ENCODE results near the gene BMP5.

- TF ChIP-seq CTCF (conservative IDR thresholded peaks at IDR 0.05 in 1 of 2, IDR thresholded peaks at IDR 0.05 in 1 of 2; ENCODE audit: low read depth in 1 of 2, low read length in 2 of 2), result no peak
- no peak for TF ChIP-seq EZH2 (IDR thresholded peaks at IDR 0.05; ENCODE audit: low read length, missing control alignments)
Observed at GRCh38 chr6:55775029-55775318, 100.4 kb downstream of the BMP5 start.
